HG03342 (cell line): ENCODE measurements around the gene BLM.

Experiments
- ATAC-seq: cut with Tn5 transposase; IDR thresholded peaks from one replicate; pipeline ENCODE4 v1.9.1; 2021; ENCODE audit warnings: mild to moderate bottlenecking, moderate library complexity; ENCODE audit not compliant: unreplicated experiment

Gene BLM

GRCh38 chr15:90782442-90782841 is 65.3 kb downstream of the BLM start:
- no peak for ATAC-seq

GRCh38 chr15:90787881-90788280 is 70.7 kb downstream of the BLM start:
- ATAC-seq, result no peak

GRCh38 chr15:90789462-90789861 is 72.3 kb downstream of the BLM start:
- no peak for ATAC-seq

- ATAC-seq, result no peak
Observed at GRCh38 chr15:90790057-90790456, 72.9 kb downstream of the BLM start.

- ATAC-seq, result no peak
Observed at GRCh38 chr15:90790561-90790960, 73.4 kb downstream of the BLM start.

- ATAC-seq, result no peak
Observed at GRCh38 chr15:90794538-90794937, 77.4 kb downstream of the BLM start.

GRCh38 chr15:90799639-90800170 is 82.6 kb downstream of the BLM start:
- ATAC-seq, result no peak

- no peak for ATAC-seq
Observed at GRCh38 chr15:90801803-90802202, 84.7 kb downstream of the BLM start.

- no peak for ATAC-seq
Observed at GRCh38 chr15:90807074-90807785, 90.1 kb downstream of the BLM start.

GRCh38 chr15:90807786-90808086 is 90.6 kb downstream of the BLM start:
- ATAC-seq, result no peak

- no peak for ATAC-seq
Observed at GRCh38 chr15:90808517-90809235, 91.5 kb downstream of the BLM start.

- no peak for ATAC-seq
Observed at GRCh38 chr15:90809536-90809935, 92.4 kb downstream of the BLM start.

- no peak for ATAC-seq
Observed at GRCh38 chr15:90810354-90810753, 93.2 kb downstream of the BLM start.

- no peak for ATAC-seq
Observed at GRCh38 chr15:90812171-90812957, 95.2 kb downstream of the BLM start.

GRCh38 chr15:90812958-90813265 is 95.8 kb downstream of the BLM start:
- ATAC-seq, result no peak

- ATAC-seq, result no peak
Observed at GRCh38 chr15:90813796-90814190, 96.6 kb downstream of the BLM start.

- no peak for ATAC-seq
Observed at GRCh38 chr15:90814191-90814821, 97.2 kb downstream of the BLM start.

- no peak for ATAC-seq
Observed at GRCh38 chr15:90816401-90817116, 99.4 kb downstream of the BLM start.

GRCh38 chr15:90817117-90818057 is 100.2 kb downstream of the BLM start:
- ATAC-seq, result no peak
